IPS-15b (cell line): ENCODE measurements around the gene PRDM11.

ENCODE experiments used
- H3K27me3 ChIP-seq: one replicate; pipeline ENCODE4 v1.6.1; 2013; ENCODE audit warnings: low read length; ENCODE audit not compliant: control insufficient read depth, insufficient read depth
- H3K36me3 ChIP-seq: one replicate; pipeline ENCODE4 v1.6.1; 2013; ENCODE audit warnings: low read length; ENCODE audit not compliant: control insufficient read depth, insufficient read depth
- H3K4me1 ChIP-seq: one replicate; pipeline ENCODE4 v1.6.1; 2013; ENCODE audit warnings: mild to moderate bottlenecking, low read length; ENCODE audit not compliant: control insufficient read depth, insufficient read depth
- H3K4me3 ChIP-seq: one replicate; pipeline ENCODE4 v1.5.1; 2013; ENCODE audit warnings: low read depth, low read length
- H3K9ac ChIP-seq: one replicate; pipeline ENCODE4 v1.6.1; 2013; ENCODE audit warnings: low read depth, mild to moderate bottlenecking, low read length
- H3K9me3 ChIP-seq: one replicate; pipeline ENCODE4 v1.6.1; 2013; ENCODE audit warnings: mild to moderate bottlenecking, low read length; ENCODE audit not compliant: control insufficient read depth, insufficient read depth

Gene PRDM11

DNA sequence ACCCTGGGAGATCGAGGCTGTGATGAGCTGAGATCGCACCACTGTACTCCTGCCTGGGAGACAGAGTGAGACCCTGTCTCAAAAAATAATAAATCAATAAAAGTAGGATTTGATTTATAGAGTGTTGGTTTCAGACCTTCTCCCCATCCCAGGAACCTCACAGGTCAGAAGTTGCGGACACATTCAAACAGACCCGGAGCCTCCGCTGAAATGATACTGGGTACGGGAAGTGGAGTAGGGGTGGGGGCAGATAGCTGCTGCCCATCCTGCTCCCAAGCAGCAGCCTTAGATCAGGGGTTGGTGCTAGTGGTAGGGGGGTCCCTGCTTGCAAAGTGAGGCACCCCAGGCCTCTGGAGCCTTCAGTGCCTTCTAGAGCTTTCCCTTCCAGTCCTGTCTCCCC, 7.8 kb downstream of the PRDM11 start:
- Histone ChIP-seq H3K9me3 (no peaks in the 10 kb centered on the region), H3K27me3 (no peaks in the 10 kb centered on the region), H3K9ac (no peak overlapping the region), H3K36me3 (no peaks in the 10 kb centered on the region), H3K4me3 (no peak overlapping the region), H3K4me1 (no peaks in the 10 kb centered on the region)

DNA sequence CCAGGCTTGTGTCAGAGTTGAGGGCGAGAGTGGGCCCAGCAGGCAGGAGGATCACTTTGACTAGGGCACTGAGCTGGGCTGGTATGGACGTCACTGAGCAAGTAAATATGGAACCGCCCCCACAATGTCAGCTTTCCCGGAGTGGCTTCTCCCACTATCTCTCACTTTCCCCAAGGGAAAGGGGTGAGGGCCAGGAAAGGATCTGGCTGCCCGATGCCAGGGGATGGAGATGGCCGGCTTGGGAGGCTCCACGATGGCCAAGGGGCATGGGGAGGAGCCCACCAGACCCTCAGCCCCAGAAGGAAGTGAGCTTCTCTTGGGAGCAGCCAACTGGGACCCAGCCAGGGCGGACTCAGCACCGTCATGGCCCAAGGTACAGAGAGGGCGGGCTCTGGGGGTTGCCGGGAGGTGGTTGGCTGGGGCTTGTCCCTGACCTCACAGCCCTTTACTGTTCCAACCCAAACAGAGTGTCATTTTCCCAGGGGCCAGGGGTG, 8.7 kb downstream of the PRDM11 start:
- Histone ChIP-seq H3K9ac (no peak overlapping the region), H3K36me3 (no peaks in the 10 kb centered on the region), H3K4me1 (no peaks in the 10 kb centered on the region), H3K27me3 (no peaks in the 10 kb centered on the region), H3K9me3 (no peaks in the 10 kb centered on the region), H3K4me3 (no peak overlapping the region)

DNA sequence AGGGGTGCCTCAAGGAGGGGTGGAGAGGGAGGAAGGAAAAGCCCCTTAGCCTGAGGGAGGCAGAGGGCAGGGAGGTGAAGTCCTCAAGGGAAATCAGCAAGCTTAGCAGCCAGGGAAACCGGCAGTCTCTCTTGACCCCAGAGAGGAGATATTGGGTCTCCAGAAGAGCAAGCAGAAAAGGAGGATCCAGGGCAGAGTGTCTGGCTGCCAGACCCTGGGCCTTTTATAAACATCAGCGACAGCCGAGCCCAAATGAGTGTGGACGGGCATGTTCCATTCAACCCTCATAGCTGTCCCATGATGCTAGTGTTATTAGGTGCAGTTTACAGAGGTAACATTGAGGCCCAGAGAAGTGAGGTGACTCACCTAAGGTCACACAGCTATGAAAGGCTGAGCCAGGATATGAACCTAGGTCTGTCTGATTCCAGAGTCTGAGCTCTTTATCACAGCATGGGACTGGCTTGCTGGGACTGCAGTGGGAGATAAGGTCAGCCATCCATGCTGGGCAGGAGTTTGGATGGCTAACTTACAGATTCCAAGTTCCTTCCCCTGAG, 9.3 kb downstream of the PRDM11 start:
- no peaks in the 10 kb centered on the region for H3K4me1 ChIP-seq
- H3K4me3 ChIP-seq: no peak overlapping the region
- no peak overlapping the region for H3K9ac ChIP-seq
- no peaks in the 10 kb centered on the region for H3K27me3 ChIP-seq
- H3K36me3 ChIP-seq: no peaks in the 10 kb centered on the region
- no peaks in the 10 kb centered on the region for H3K9me3 ChIP-seq

DNA sequence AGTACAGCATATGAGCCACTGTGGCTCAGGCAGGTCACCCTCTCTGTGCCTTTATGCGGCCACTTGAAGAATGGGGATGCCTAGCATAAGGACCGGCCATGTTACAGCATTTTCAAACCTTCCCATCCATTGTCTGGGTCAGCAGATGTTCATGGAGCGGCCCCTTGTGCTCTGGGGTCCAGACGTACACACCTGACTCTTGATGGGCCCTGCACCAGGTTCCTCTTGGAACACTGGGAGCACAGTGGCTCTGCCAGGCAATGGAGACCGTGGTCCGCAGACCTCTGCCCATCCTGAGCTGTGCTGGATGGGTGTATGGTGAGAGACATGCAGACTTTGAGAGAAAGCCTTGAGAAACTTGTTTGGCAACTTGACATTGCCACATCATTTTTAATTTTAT, 9.8 kb downstream of the PRDM11 start:
- Histone ChIP-seq H3K9me3 (no peaks in the 10 kb centered on the region), H3K4me3 (no peak overlapping the region), H3K4me1 (no peaks in the 10 kb centered on the region), H3K9ac (no peak overlapping the region), H3K36me3 (no peaks in the 10 kb centered on the region), H3K27me3 (no peaks in the 10 kb centered on the region)

DNA sequence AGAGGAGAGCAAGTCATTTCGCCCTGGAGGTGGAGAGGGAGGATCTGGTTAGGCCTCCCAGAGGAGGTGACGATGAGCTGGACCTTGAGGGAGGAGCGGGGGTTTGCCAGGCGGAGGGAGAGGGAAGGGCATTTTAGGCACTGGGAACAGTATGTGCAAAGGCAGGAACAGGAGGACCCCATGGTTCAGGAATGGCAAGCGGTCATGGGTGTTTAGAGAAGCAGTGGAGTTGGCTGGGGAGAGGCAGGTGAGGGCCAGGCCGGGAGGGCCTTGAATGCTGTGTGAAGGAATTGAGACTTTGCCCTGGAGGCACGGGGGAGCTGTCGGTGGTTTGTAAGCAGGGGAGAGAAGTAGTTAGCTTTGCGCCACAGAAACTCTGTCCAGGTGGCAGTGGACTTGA, 10.3 kb downstream of the PRDM11 start:
- Histone ChIP-seq H3K4me3 (no peak overlapping the region), H3K9me3 (no peaks in the 10 kb centered on the region), H3K9ac (no peak overlapping the region), H3K4me1 (no peaks in the 10 kb centered on the region), H3K27me3 (no peaks in the 10 kb centered on the region), H3K36me3 (no peaks in the 10 kb centered on the region)

DNA sequence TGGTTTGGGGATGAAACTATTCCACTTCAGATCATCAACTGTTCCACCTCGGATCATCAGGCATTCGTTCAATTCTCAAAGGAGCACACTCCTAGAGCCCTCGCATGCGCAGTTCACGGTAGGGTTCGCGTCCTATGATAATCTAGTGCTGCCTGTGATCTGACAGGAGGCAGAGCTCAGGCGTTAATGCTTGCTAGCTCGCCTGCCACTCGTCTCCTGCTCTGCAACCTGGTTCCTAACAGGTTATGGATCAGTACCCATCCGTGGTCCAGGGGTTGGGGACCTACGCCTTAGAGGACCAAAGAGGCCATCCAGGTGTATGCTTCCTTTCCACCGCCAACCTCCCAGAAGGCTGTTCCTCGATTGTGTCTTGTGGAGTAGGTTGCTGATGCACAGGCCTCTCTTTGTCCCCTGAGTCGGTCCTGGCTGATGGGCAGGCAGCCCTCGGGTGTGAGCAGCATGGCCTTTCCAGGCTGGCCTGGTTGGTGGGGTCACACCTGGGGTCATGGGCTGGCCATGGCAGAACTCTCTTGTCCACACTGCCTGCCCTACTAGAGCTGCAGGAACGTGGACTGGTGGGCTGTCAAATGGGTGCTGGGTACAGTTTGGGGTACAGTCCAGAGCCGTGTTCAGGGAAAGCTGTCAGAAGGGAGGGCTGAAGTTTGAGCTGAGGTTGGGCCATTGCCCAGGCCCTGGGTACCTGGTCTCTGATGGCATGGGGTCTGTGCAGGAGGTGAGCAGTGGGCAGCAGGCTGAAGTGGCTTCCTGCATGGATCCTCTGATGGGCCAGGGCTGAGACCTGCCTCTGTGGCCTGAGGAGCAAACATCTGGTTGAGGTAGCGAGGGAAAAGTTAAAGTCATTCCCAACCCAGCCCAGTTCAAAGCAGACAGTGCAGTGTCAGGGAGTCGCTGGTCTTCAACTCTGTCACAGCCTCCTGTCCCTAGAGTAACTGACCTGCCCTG, 11.1 kb downstream of the PRDM11 start:
- no peaks in the 10 kb centered on the region for H3K4me1 ChIP-seq
- H3K9ac ChIP-seq: peak overlapping the region; percentile 37
- no peak overlapping the region for H3K4me3 ChIP-seq
- H3K27me3 ChIP-seq: no peaks in the 10 kb centered on the region
- no peaks in the 10 kb centered on the region for H3K9me3 ChIP-seq
- H3K36me3 ChIP-seq: no peaks in the 10 kb centered on the region

DNA sequence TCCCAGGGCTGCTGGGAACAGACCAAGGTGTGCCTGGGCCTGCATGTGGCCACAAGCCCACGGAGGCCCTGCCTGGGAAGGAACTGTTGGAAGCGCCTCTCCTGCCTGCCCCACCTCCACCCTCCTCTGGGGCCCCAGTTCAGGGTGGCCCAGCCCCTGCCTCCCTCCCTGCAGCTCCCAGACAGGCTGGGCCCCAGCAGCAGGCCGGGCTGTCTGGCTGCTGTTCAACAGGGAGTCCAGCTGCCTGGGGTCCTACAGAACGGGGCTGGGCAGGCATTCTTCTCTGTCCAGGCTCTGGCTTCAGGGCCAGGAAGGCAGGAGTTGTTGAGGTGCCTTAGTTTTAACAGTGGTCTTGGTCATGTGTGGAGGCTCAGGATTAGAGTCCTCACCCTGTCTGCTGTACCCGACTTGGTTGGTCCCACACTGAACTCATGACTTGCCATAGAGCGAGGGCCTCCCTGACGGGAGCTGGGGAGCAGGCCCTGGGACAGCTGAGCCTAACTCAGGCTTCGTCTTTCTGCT, 11.8 kb downstream of the PRDM11 start:
- no peaks in the 10 kb centered on the region for H3K4me1 ChIP-seq
- no peaks in the 10 kb centered on the region for H3K36me3 ChIP-seq
- H3K4me3 ChIP-seq: no peak overlapping the region
- H3K9me3 ChIP-seq: no peaks in the 10 kb centered on the region
- H3K27me3 ChIP-seq: no peaks in the 10 kb centered on the region
- H3K9ac ChIP-seq: peak overlapping the region; percentile 37

DNA sequence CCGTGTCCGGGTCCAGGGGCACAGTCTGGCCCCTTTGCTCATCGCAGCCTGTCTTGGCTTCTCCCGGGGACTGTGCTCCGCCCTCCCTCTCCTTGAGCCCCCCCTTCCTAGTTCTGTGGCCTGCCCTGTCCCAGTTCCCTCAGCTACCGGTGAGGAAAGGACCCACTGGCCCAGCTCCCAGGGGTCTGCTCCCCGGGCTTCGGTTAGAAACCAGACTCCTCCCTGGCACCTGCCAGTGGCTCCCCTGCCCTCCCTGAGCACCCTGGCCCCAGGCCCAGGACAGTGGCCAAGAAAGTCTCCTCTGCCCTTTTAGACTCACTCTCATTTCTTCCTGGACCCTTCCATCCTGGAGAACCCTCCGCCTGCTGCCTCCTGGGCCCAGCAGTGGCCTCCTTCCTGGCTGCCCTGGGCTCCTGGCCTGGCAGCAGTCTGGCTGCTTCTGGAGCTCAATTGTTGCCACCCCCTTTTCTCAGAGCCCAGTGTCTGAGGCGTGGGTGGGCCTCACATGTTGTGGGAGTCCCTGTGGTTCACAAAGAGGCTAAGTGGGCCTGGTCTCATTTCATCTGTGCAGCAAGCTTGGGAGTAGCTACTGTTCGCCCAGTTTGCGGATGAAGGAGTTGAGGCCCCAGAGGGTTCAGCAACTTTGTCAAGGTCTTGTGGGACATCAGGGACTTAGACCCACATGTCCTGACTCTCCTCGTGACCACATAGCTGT, 12.6 kb downstream of the PRDM11 start:
- Histone ChIP-seq H3K27me3 (no peaks in the 10 kb centered on the region), H3K4me1 (no peaks in the 10 kb centered on the region), H3K9me3 (no peaks in the 10 kb centered on the region), H3K4me3 (no peak overlapping the region), H3K9ac (peak overlapping the region; percentile 37), H3K36me3 (no peaks in the 10 kb centered on the region)

DNA sequence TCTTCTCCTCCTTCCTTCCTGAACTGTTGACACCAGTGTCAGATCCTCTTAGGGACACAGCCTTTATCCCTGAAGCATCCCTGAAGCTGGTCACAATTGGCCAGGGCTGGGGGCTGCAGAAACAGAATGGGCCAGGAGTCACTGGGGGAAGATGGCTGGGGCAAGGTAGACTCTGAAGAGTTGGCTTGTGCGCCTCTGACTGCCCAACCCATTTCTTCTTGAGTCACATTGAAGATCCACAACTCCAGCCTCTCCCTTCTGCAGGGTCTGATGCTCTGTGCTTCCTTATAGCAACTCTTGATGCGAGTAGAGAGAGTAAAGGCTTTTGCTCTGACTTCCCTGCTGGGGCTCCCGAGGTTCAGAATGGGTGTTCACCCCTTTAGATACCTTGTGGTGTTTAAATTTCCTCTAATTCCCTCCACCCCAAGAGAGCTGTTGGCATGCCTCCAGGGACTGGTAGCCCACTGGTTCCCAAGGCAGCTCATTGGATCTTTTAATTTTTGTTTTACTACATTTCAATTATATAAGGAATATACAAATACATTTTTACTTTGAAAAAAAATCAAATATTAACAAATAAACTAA, 13.4 kb downstream of the PRDM11 start:
- no peaks in the 10 kb centered on the region for H3K9me3 ChIP-seq
- no peaks in the 10 kb centered on the region for H3K27me3 ChIP-seq
- H3K36me3 ChIP-seq: no peaks in the 10 kb centered on the region
- H3K4me1 ChIP-seq: no peaks in the 10 kb centered on the region
- H3K9ac ChIP-seq: no peak overlapping the region
- no peak overlapping the region for H3K4me3 ChIP-seq

DNA sequence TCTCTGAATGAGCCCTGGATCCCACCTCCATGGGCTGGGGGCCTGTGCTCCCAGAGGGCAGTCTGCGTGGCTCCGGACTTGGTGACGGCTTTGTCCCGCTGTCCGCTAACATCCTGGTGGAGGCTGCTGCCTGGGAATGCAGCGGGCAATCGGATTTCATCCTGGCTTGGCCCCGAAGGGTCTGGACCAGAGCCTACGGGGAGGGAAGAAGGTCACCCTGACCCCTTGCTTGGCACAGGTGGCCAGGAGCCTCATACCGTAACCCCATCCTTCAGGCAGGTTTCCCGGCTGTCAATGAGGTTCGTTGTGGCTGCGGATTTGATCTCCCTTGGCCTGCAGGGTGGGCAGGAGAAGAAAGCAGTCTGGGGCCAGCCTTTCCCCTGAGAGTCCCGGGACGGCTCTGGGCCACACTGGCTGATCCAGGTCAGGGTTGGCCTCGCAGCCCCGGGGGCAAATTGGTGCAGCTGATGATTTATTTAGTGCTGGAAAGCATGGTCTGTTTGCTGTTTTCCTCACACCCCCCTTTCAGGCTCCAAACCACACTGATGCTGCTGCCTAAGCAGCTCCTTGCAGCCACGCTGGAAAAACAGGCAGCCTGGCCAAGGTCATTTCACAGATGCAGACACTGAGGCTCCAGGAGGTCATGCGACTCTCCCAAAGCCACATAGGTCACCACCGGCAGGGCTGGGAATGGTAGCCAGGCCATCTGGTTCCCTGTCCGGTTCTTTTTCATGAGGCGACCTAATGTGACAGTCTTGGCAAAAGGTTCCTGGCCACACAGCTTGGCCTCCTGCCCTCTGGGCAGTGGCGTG, 15.0 kb downstream of the PRDM11 start:
- no peaks in the 10 kb centered on the region for H3K9me3 ChIP-seq
- H3K4me3 ChIP-seq: no peak overlapping the region
- H3K9ac ChIP-seq: no peak overlapping the region
- H3K27me3 ChIP-seq: no peaks in the 10 kb centered on the region
- no peaks in the 10 kb centered on the region for H3K36me3 ChIP-seq
- H3K4me1 ChIP-seq: no peaks in the 10 kb centered on the region

DNA sequence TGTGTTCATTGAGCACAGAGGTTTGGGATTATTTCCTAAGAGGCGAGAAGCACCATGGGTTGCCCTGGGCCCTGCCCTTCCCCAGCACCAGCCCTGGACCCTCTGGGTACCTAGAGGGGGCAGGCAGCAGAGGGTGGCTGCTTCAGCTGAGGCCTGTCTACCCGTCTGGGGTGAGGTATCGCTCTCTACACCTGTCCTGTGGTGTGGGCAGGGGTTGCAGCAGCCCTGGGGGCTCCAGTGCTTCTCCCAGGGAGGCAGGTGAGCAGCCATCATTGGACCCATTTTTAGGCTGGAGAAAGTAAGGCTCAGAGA, 15.6 kb downstream of the PRDM11 start:
- Histone ChIP-seq H3K9ac (no peak overlapping the region), H3K9me3 (no peaks in the 10 kb centered on the region), H3K4me1 (no peaks in the 10 kb centered on the region), H3K27me3 (no peaks in the 10 kb centered on the region), H3K4me3 (no peak overlapping the region), H3K36me3 (no peaks in the 10 kb centered on the region)
